NK-92 treated with Interleukin-12 subunit alpha and Interleukin-12 subunit beta, amount 100 ng/mL, for 24 hours (cell line): ENCODE measurements around the gene PSME1.

Experiments
- DNase-seq: peaks from one replicate; lab custom pipeline; 2025; lab: John Stamatoyannopoulos, UW

PSME1 gene

DNA sequence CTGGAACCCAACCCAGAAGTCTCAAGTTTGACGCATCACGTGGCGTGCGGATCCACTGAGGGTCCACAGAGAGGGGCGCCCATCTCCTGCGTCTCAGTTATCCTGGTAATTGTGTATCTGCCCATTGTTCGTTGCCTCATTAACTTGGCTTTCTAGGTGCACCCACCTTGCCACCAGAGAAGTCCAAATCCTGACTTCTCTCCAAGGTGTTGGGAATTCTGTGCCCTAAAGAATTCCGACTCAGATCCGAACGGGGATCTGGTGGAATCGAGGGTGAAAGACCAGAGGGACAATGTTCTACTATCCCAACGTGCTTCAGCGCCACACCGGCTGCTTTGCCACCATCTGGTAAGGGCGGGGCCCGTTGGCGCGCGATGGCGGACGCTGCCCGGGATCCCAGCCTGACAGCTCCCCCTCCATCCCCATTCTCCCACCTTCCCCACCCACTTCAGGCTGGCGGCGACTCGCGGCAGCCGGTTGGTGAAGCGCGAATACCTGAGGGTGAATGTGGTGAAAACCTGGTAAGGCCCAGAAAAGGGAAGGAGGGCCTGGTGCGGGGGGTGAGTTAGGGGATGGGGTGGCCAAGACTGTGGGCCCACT lies 36.4 kb downstream of the PSME1 start:
- no peak for DNase-seq

DNA sequence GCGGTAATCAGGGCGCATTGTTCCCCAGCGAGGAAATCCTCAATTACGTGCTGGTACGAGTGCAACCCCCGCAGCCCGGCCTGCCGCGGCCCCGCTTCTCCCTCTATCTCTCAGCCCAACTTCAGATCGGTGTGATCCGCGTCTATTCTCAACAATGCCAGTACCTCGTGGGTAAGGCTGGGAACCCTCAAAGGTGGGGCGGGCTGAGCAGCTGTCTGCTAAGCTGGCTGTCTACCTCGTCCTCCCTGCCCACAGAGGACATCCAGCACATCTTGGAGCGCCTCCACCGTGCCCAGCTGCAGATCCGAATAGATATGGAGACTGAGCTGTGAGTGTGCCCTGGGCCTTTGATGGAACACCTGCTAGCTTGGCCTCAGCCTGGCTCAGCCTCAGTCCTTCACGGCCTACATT lies 36.9 kb downstream of the PSME1 start:
- DNase-seq = no peak

DNA sequence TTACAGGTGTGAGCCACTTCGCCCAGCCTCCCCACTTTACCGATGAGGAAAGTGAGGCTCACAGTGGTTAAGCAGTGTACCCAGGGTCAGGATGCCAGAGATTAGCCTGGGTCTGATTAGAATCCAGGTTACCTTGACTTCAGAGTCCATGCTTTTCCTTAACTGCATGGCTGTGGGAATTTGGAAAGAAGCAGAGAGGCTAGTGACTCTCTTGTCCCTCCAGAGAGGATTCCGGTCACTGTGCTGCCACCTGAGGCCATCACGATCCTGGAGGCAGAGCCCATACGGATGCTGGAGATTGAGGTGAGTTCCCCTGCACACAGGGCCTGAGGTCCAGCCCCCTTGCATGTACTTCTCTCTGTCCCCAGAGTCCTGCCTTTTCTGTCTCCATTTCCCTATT lies 40.6 kb downstream of the PSME1 start:
- DNase-seq = no peak

- no peak for DNase-seq
Observed at GRCh38 chr14:24177041-24177825, 41.2 kb downstream of the PSME1 start.

- no peak for DNase-seq
Observed at GRCh38 chr14:24177891-24178290, 41.9 kb downstream of the PSME1 start.

- no peak for DNase-seq
Observed at GRCh38 chr14:24178399-24179178, 42.6 kb downstream of the PSME1 start.

DNA sequence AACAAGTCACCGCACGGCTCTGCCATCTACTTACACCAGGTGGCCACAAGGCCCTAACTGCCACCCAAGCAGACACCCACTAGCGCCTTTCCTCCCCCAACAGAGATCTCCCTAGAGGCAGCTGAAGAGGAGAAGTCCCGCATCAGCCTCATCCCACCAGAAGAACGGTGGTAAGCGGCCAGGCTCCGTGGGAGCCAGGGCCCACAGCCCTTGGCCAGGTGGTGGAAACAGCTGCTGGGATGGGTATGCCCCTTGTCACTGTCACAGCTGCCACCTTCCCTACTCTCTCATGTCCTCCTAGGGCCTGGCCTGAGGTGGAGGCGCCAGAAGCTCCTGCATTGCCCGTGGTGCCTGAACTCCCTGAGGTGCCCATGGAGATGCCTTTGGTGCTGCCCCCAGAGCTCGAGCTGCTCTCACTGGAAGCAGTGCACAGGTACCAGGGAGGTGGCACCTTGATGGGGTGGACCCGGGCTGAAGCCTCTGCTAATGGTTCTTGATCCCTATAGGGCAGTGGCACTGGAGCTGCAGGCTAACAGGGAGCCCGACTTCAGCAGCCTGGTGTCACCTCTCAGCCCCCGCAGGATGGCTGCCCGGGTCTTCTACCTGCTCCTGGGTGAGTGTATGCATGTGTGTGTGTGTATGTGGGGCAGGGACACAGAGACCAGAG lies 43.4 kb downstream of the PSME1 start:
- DNase-seq = no peak

GRCh38 chr14:24179961-24180796 lies 44.2 kb downstream of the PSME1 start:
- no peak for DNase-seq

GRCh38 chr14:24181371-24182077 lies 45.5 kb downstream of the PSME1 start:
- no peak for DNase-seq

- no peak for DNase-seq
Observed at GRCh38 chr14:24182110-24182882, 46.3 kb downstream of the PSME1 start.

- no peak for DNase-seq
Observed at GRCh38 chr14:24183014-24183481, 47.1 kb downstream of the PSME1 start.

- DNase-seq = no peak
Observed at GRCh38 chr14:24184104-24184970, 48.3 kb downstream of the PSME1 start.

DNA sequence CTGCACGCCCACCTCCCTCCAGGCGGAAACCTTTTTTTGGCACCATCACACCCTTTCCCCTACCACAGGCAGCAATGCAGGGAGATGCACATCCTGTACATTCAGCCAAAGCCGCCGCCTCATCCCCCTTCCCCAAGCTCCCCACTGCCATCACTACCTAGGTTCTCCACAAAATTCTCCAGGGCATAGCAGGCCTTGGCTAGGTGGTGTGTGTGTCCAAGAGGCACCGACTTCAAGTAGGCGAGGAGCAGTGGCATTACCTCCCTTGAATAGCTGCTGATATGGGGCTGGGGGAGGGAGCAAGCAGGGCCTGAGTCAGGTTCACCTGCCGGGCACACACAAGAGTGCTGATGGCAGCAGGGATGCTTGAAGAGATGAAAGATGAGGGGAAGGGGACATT lies 49.0 kb downstream of the PSME1 start:
- DNase-seq = no peak

- no peak for DNase-seq
Observed at GRCh38 chr14:24185741-24186140, 49.7 kb downstream of the PSME1 start.

DNA sequence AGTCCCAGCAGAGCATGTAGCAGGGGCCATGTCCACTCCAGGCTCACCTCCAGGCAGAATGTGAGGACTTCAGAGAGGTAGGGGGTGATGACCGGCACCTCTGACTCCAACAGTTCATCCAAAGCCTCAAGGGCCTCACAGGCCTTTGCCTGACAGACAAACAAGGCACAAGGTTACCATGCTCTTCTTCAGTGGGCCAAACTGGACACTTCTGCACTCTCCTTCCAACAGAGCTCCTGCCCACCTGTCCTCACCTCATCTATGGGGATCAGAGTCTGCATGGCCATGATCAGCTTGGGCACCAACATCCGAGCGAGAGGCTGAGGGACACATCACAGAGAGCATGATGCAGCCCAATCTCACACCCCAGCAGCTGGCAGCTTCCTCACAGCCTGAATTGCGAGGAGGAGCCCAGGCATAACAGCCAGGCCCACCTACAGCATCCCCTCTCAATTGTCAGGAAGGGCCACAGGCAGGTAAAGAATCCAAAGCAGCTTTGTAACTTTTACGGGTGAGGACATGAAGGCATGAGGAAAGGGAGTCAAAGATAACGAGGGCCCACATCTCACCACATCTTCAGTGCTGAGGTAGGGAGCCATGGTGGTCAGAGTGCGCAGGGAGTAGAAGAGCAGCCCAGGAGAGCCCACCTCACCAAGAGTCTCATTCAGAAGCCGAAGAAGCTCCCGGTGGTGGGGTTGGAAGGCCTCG lies 51.0 kb downstream of the PSME1 start:
- no peak for DNase-seq

DNA sequence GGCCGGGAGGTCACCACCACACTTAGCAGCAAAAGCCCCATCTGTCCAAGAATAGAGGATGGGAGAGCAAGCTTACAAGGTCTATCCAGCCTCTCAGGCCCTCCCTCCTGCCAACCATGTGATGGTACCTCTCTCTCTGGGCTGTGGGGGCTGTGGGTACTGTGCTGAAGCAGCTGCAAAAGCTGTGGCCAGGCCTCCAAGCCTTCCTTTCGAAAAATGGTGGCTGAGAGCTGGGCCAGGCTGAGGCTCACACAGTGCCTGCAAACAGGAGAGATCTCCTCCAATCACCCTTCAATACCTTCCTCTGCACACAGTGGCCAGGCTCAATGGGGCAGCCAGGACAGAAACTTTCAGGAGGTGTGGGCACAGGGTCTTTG lies 51.5 kb downstream of the PSME1 start:
- no peak for DNase-seq
